Activated T-cell treated with anti-CD3 and anti-CD28 coated beads, Interleukin-2, amount 50 U/mL, for 24 hours (primary cell): ENCODE results near the gene VARS2.

Experiments used
- DNase-seq: peaks from one replicate; pipeline ENCODE4 v3.0.0-alpha.2; 2020
- H3K27ac Mint-ChIP-seq: 2 replicates; pipeline ENCODE4 v1.8.0; 2020; ENCODE audit warnings: mild to moderate bottlenecking, mixed read lengths
- H3K27me3 Mint-ChIP-seq: 2 replicates; pipeline ENCODE4 v1.8.0; 2020; ENCODE audit warnings: mixed read lengths
- H3K36me3 Mint-ChIP-seq: 2 replicates; pipeline ENCODE4 v1.8.0; 2020; ENCODE audit warnings: low read depth, mixed read lengths
- H3K4me1 Mint-ChIP-seq: 2 replicates; pipeline ENCODE4 v1.8.0; 2020; ENCODE audit warnings: low read depth, mixed read lengths
- H3K4me3 Mint-ChIP-seq: 2 replicates; pipeline ENCODE4 v1.8.0; 2020; ENCODE audit warnings: mild to moderate bottlenecking, moderate library complexity, mixed read lengths
- H3K9me3 Mint-ChIP-seq: 2 replicates; pipeline ENCODE4 v1.8.0; 2020; ENCODE audit warnings: mixed read lengths

Gene VARS2

GRCh38 chr6:30889921-30890645 is 24.0 kb upstream of the VARS2 start:
- Mint-ChIP-seq H3K36me3 (peaks cover 5% of the 10 kb centered on the region), H3K27me3 (no peaks in the 10 kb centered on the region)
- DNase-seq = no peak

GRCh38 chr6:30890646-30891449 is 23.2 kb upstream of the VARS2 start:
- Mint-ChIP-seq H3K27me3 (no peaks in the 10 kb centered on the region), H3K4me1 (peaks cover 11% of the 10 kb centered on the region), H3K4me3 (no peak overlapping the region), H3K36me3 (peaks cover 5% of the 10 kb centered on the region), H3K9me3 (no peaks in the 10 kb centered on the region), H3K27ac (no peak overlapping the region)
- DNase-seq = no peak

More at GRCh38 chr6:30889921-30890645, 24.0 kb upstream of the VARS2 start:
- Mint-ChIP-seq H3K27ac (no peak overlapping the region), H3K4me1 (peaks cover 19% of the 10 kb centered on the region), H3K9me3 (no peaks in the 10 kb centered on the region), H3K4me3 (no peak overlapping the region)

GRCh38 chr6:30891450-30891723 is 22.7 kb upstream of the VARS2 start:
- Mint-ChIP-seq H3K27ac (no peak overlapping the region), H3K4me1 (peaks cover 6% of the 10 kb centered on the region), H3K27me3 (no peaks in the 10 kb centered on the region), H3K4me3 (no peak overlapping the region), H3K36me3 (peaks cover 5% of the 10 kb centered on the region), H3K9me3 (no peaks in the 10 kb centered on the region)
- DNase-seq = no peak

DNA sequence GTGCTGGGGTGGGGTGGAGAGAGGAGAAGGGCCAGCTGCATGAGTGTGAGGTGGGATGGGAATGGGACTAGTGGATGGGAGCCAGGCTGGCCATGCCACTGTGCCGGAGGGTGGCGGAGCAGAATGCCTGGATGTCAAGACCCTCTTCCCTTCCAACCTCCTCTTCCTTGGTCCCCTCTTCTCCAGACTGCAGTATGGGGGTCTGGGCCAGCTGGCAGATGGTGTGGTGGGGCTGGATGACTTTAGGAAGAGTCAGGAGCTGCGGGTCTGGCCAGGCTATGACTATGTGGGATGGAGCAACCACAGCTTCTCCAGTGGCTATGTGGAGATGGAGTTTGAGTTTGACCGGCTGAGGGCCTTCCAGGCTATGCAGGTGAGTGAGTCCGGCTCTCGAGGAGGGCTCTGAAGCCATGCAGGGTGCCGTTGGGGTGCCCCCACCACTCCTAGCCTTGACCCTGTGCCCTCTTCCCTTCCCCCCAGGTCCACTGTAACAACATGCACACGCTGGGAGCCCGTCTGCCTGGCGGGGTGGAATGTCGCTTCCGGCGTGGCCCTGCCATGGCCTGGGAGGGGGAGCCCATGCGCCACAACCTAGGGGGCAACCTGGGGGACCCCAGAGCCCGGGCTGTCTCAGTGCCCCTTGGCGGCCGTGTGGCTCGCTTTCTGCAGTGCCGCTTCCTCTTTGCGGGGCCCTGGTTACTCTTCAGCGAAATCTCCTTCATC is 22.1 kb upstream of the VARS2 start:
- DNase-seq = no peak
- Mint-ChIP-seq H3K9me3 (no peaks in the 10 kb centered on the region), H3K27me3 (no peaks in the 10 kb centered on the region), H3K36me3 (peaks cover 9% of the 10 kb centered on the region), H3K27ac (no peak overlapping the region), H3K4me3 (no peak overlapping the region), H3K4me1 (no peaks in the 10 kb centered on the region)

- H3K27me3 Mint-ChIP-seq = no peaks in the 10 kb centered on the region
- no peaks in the 10 kb centered on the region for H3K4me1 Mint-ChIP-seq
- no peak for DNase-seq
- H3K9me3 Mint-ChIP-seq = no peaks in the 10 kb centered on the region
- no peak overlapping the region for H3K27ac Mint-ChIP-seq
- peaks cover 12% of the 10 kb centered on the region for H3K36me3 Mint-ChIP-seq
- no peak overlapping the region for H3K4me3 Mint-ChIP-seq
Observed at GRCh38 chr6:30893001-30893591, 20.9 kb upstream of the VARS2 start.

DNA sequence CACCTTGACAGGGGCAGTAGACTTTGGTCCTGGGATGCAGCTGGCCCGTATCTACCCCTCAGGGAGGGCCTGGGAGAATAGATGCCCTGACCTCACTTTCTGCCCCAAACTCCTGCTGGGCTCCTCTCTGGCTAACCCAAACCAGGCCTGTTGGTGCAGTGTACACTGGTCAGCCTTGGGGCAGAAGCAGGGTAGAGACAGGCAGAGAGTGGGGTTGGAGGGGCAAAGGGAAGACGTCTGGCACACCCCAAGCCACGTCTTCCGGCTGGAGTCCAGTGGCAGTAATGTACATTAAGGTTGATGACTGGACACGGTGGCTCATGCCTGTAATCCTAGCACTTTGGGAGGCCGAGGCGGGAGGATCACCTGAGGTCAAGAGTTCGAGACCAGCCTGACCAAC is 20.4 kb upstream of the VARS2 start:
- DNase-seq = no peak
- no peaks in the 10 kb centered on the region for H3K9me3 Mint-ChIP-seq
- H3K4me1 Mint-ChIP-seq = no peaks in the 10 kb centered on the region
- H3K36me3 Mint-ChIP-seq = peaks cover 16% of the 10 kb centered on the region
- H3K27me3 Mint-ChIP-seq = no peaks in the 10 kb centered on the region
- H3K27ac Mint-ChIP-seq = no peak overlapping the region
- H3K4me3 Mint-ChIP-seq = no peak overlapping the region

GRCh38 chr6:30894381-30894780 is 19.7 kb upstream of the VARS2 start:
- no peaks in the 10 kb centered on the region for H3K4me1 Mint-ChIP-seq
- DNase-seq = no peak
- H3K36me3 Mint-ChIP-seq = peaks cover 20% of the 10 kb centered on the region
- no peaks in the 10 kb centered on the region for H3K27me3 Mint-ChIP-seq
- H3K9me3 Mint-ChIP-seq = no peaks in the 10 kb centered on the region
- no peak overlapping the region for H3K27ac Mint-ChIP-seq
- H3K4me3 Mint-ChIP-seq = no peak overlapping the region

DNA sequence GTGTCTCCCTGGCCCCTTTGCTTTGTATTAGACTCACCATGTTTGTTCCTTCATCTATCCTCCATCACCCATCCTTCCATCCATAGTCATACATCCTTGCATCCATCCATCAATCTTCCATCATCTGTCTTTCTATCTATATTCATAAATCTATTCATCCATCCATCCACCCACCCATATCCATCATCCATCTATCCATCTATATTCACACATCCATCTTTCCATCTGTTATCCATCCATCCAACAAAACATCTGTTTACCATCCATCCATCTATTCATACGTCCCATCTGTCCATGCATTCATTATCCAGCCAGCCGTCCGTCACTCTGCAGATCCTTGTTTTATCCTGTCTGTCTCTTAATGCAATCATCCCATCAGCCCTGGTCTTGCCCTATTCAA is 19.1 kb upstream of the VARS2 start:
- Mint-ChIP-seq H3K27ac (no peak overlapping the region), H3K36me3 (peaks cover 20% of the 10 kb centered on the region), H3K4me1 (no peaks in the 10 kb centered on the region), H3K27me3 (no peaks in the 10 kb centered on the region), H3K4me3 (no peak overlapping the region), H3K9me3 (no peaks in the 10 kb centered on the region)
- no peak for DNase-seq

DNA sequence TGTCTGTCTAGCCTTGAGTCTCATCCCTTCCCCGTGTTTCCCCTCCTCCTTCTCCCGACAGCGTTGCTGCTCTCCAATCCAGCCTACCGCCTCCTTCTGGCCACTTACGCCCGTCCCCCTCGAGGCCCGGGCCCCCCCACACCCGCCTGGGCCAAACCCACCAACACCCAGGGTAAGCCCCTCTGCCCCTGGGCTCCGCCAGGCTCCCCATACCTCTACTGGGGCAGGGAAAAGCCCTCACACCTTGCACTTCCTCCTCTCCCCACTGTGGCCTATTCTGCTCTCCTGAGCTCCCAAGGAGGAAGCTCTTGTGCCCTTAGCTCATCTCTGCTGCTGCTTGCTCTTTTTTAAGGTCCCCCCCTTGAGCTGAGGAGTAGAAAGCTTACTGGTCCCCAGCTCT is 18.7 kb upstream of the VARS2 start:
- Mint-ChIP-seq H3K36me3 (peaks cover 15% of the 10 kb centered on the region), H3K27ac (no peak overlapping the region)

GRCh38 chr6:30896541-30896940 is 17.5 kb upstream of the VARS2 start:
- Mint-ChIP-seq H3K4me1 (peaks cover 3% of the 10 kb centered on the region), H3K4me3 (no peak overlapping the region), H3K27ac (no peak overlapping the region), H3K9me3 (no peaks in the 10 kb centered on the region), H3K27me3 (no peaks in the 10 kb centered on the region), H3K36me3 (peaks cover 15% of the 10 kb centered on the region)
- DNase-seq = no peak

More for the DNA sequence above, 18.7 kb upstream of the VARS2 start:
- H3K4me1 Mint-ChIP-seq = no peaks in the 10 kb centered on the region
- no peaks in the 10 kb centered on the region for H3K27me3 Mint-ChIP-seq
- no peak overlapping the region for H3K4me3 Mint-ChIP-seq
- H3K9me3 Mint-ChIP-seq = no peaks in the 10 kb centered on the region
- no peak for DNase-seq

DNA sequence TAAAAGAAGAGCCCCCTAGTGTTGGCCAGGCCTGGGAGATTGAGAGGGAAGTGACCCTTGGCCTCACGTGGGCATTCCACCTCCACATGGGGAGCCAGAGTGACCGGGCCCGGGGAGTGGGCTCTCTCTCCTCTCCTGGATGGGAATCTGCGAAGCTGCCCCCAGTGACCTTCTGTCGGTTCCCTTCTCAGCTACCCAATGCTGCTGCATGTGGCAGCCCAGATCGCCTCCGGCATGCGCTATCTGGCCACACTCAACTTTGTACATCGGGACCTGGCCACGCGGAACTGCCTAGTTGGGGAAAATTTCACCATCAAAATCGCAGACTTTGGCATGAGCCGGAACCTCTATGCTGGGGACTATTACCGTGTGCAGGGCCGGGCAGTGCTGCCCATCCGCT is 16.2 kb upstream of the VARS2 start:
- H3K27ac Mint-ChIP-seq = no peak overlapping the region
- DNase-seq = no peak
- H3K4me1 Mint-ChIP-seq = peaks cover 3% of the 10 kb centered on the region

GRCh38 chr6:30898750-30899360 is 15.2 kb upstream of the VARS2 start:
- peak overlapping the region; percentile 53 for H3K27ac Mint-ChIP-seq
- H3K36me3 Mint-ChIP-seq = peaks cover 15% of the 10 kb centered on the region
- H3K27me3 Mint-ChIP-seq = no peaks in the 10 kb centered on the region
- no peaks in the 10 kb centered on the region for H3K9me3 Mint-ChIP-seq
- H3K4me3 Mint-ChIP-seq = no peak overlapping the region
- peaks cover 3% of the 10 kb centered on the region for H3K4me1 Mint-ChIP-seq
- DNase-seq = no peak

More for the DNA sequence above, 16.2 kb upstream of the VARS2 start:
- peaks cover 15% of the 10 kb centered on the region for H3K36me3 Mint-ChIP-seq
- H3K27me3 Mint-ChIP-seq = no peaks in the 10 kb centered on the region
- H3K9me3 Mint-ChIP-seq = no peaks in the 10 kb centered on the region
- no peak overlapping the region for H3K4me3 Mint-ChIP-seq

DNA sequence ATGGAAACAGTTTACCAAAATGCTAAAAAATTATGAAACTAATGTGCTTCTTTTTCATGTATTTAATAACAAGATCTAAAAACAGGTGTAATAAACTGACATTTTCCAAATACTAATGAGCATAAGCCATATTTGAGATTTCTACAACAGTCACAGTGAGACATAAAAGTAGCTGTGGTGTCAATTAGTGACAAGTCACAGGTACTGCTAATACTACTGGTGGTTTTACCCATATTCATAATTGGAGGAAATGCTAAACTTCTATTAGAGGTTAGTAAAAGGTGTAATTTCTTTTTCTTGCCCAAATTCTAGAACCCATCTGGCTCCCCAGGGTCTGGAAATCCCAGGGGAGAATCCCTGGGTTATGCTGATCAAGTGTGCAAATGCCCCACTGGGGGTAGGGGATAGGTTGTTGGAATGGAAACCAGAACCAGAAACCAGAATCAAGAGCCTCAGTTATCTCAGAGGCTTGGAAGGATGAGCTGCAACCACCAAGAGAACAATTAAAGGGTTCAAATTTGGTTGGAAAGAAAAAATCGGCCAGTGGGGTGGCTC is 13.1 kb upstream of the VARS2 start:
- no peak overlapping the region for H3K4me3 Mint-ChIP-seq
- H3K4me1 Mint-ChIP-seq = peaks cover 3% of the 10 kb centered on the region
- peaks cover 15% of the 10 kb centered on the region for H3K36me3 Mint-ChIP-seq
- no peak overlapping the region for H3K27ac Mint-ChIP-seq
- H3K9me3 Mint-ChIP-seq = no peaks in the 10 kb centered on the region
- H3K27me3 Mint-ChIP-seq = no peaks in the 10 kb centered on the region
- DNase-seq = no peak

GRCh38 chr6:30901436-30901835 is 12.6 kb upstream of the VARS2 start:
- no peak for DNase-seq
- Mint-ChIP-seq H3K4me3 (no peak overlapping the region), H3K27me3 (no peaks in the 10 kb centered on the region), H3K9me3 (no peaks in the 10 kb centered on the region), H3K4me1 (peaks cover 3% of the 10 kb centered on the region), H3K27ac (no peak overlapping the region), H3K36me3 (peaks cover 15% of the 10 kb centered on the region)
